Stimulated activated naive CD8-positive, alpha-beta T cell treated with anti-CD3 and anti-CD28 coated beads, Interleukin-15, Interleukin-2, amounts not matched to agents 100 U/mL and 50 U/mL, for 24 hours (primary cell): ENCODE data around the gene ZNF626.
A peak's percentile ranks its signal among the peaks of the same experiment; 100 is the strongest.
"Not testable (repeated sequence)": the region's sequence is repeated elsewhere in the genome, so short reads cannot be mapped to it uniquely, and the experiment has no call there.

ENCODE experiments used
- ATAC-seq: fragments of 150-1000 bp; cut with Tn5 transposase; one replicate; pipeline ENCODE4 v1.10.0; 2021
- DNase-seq: peaks from one replicate; pipeline ENCODE4 v3.0.0; 2021

Gene ZNF626

GRCh38 chr19:20661150-20661819, at the start of gene ZNF626:
Gene ZNF626, minus strand, starts transcription at chr19:20661571. Its CDS starts 125 bp downstream, at chr19:20661446.
- ATAC-seq, result peak; percentile 99
- peak; percentile 89 for DNase-seq

DNA sequence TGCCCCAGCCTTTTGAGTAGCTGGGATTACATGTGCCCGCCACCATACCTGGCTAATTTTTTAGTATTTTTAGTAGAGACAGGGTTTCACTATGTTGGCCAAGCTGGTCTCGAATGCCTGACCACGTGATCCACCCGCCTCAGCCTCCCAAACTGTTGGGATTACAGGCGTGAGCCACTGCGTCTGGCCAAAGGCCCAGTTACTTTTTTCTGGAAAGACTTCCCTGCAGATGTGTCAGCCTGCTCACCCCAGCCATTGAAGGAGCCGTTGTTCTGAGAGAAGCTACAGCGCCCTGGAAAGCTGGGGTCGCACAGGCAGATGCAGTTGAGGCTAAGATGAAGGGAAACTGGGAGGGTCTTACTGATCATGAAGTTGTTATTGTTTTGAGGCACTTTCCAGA, 7.9 kb upstream of the ZNF626 start:
- ATAC-seq (no peak), DNase-seq (no peak)

DNA sequence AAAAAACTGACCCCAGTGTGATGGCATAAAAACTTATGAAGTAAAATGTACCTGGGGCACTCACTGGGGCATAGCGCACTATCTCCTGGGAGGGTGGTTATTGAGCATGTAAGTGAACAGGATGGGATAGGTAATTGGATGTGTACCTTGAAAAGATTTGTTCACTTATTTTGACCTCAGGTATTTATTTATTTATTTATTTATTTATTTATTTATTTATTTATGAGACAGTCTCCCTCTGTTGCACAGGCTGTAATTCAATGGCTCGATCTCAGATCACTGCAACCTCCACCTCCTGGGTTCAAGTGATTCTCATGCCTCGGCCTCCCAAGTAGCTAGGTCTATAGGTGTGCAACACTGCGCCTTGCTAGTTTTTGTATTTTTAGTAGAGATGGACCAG, 5.9 kb upstream of the ZNF626 start:
- ATAC-seq, result no peak
- DNase-seq, result no peak

- no peak for DNase-seq
- no peak for ATAC-seq
Measured at GRCh38 chr19:20664901-20665781, 3.8 kb upstream of the ZNF626 start.

DNA sequence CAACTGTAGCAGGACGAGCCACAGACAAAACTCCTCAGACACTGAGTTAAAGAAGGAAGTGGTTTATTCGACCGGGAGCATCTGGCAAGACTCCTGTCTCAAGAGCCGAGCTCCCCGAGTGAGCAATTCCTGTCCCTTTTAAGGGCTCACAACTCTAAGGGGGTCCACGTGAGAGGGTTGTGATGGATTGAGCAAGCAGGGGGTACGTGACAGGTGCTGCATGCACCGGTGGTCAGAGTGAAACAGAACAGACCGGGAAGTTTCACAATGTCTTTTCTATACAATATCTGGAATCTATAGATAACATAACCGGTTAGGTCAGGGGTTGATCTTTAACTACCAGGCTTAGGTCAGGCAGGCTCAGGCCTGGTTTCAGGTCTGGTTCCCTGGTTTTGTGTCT, 3.1 kb upstream of the ZNF626 start:
- ATAC-seq, DNase-seq: not testable (repeated sequence)

- no peak for DNase-seq
- ATAC-seq, result no peak
Measured at GRCh38 chr19:20662421-20663105, 1.2 kb upstream of the ZNF626 start.

DNA sequence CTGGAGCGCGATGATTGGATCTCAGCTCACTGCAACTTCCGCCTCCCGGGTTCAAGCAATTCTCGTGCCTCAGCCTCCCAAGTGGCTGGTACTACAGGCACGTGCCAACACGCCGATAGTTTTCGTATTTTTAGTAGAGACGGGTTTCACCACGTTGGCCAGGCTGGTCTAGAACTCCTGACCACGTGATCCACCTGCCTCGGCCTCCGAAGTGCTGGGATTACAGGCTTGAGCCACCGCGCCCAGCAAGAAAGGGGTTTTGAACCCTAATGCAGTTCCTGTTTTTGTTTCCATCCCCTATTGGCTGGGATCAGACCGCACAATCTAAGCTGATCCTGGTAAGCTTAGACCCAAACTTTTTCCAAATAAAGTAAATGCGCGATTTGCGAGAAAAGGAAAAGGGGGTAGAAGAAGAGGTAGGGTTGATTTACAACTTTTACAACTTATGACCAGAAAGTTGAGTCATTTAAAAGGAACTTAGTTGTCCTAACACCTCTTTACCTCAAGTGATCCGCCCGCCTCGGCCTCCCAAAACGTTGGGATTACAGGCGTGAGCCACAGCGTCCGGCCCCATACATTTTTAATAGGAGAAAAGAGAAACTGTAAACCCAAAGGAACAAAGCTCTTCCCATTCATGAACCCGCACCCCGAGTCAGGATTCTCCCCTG, 764 bp downstream of the ZNF626 start:
- DNase-seq, result no peak
- no peak for ATAC-seq

DNA sequence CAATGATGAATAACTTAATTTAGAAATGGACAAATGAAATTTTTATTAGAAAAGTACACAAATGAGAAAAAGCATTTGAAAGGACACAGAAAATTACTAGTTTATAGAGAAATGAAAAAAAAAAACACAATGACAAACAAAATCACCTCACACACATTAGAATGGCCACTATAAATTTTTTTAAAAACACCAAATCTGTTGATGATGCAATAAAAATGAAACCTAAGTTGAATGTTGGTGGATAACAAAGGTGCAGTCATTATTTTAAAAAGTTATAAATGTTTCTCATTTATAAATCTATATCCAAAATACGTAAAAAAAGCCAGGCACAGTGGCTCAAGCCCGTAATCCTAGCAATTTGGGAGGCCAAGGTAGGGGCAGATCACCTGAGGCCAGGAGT, 20.8 kb downstream of the ZNF626 start:
- DNase-seq (no peak), ATAC-seq (no peak)

- ATAC-seq (no peak), DNase-seq (no peak)
Measured at GRCh38 chr19:20640023-20640422, 21.3 kb downstream of the ZNF626 start.

DNA sequence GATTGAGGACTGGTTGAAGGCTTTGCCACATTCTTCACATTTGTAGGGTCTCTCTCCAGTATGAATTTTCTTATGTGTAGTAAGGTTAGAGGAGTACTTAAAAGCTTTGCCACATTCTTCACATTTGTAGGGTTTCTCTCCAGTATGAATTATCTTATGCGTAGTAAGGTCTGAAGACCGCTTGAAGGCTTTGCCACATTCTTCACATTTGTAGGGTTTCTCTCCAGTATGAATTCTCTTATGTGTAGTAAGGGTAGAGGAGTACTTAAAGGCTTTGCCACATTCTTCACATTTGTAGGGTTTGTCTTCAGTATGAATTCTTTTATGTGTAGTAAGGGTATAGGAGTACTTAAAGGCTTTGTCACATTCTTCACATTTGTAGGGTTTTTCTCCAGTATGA, 36.8 kb downstream of the ZNF626 start:
- ATAC-seq, result not testable (repeated sequence)

GRCh38 chr19:20616071-20616470, 45.3 kb downstream of the ZNF626 start:
- ATAC-seq (no peak), DNase-seq (no peak)

More for the DNA sequence above, 36.8 kb downstream of the ZNF626 start:
- DNase-seq, result not testable (repeated sequence)

GRCh38 chr19:20614971-20615370, 46.4 kb downstream of the ZNF626 start:
- not testable (repeated sequence) for ATAC-seq, DNase-seq

DNA sequence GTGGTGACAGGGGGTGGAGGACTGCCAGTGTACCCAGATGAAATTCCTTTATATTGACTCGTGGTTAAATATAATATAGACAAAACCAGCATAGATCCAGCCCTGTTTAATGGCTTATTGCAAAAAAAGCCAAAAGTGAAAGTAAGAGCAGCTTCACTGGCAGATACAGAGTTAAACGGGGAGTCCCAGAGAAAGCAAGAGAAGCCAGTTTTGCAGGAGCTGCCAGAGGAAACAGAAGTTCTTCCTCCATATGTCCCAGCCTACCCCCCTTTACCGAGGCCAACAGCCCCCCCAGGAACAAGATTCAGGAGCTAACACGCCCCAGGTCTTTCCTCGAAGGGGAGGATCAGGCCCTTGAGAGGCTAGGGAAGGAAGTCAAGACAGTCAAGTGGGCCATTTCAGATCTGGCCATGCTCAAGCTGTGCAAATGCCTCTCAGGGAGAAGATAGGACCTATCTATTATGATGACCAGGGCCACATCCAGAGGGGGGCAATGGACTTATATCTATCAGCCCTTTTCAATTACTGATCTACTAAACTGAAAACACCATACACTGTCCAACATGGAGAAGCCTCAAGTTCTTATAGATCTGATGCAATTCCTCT, 48.6 kb downstream of the ZNF626 start:
- DNase-seq (no peak), ATAC-seq (no peak)

GRCh38 chr19:20611866-20612265, 49.5 kb downstream of the ZNF626 start:
- no peak for ATAC-seq
- DNase-seq, result no peak

GRCh38 chr19:20607943-20608342, 53.4 kb downstream of the ZNF626 start:
- DNase-seq, result no peak
- no peak for ATAC-seq
